HEK293 (cell line): ENCODE measurements around the gene NRTN.

Experiments
- SP2 ChIP-seq: fragments of 450-650 bp; formaldehyde crosslinking; IDR thresholded peaks from 2 replicates; pipeline ENCODE4 v1.5.1; 2016; ENCODE audit warnings: missing biosample characterization, missing genetic modification characterization
- ZBTB7A ChIP-seq: fragments of 450-650 bp; formaldehyde crosslinking; IDR thresholded peaks from 2 replicates; pipeline ENCODE4 v1.5.1; 2016; ENCODE audit warnings: low read depth, missing biosample characterization, missing genetic modification characterization
- ZNF394 ChIP-seq: fragments of 450-650 bp; formaldehyde crosslinking; IDR thresholded peaks from 2 replicates; pipeline ENCODE4 v1.5.1; 2016; ENCODE audit warnings: missing biosample characterization, missing genetic modification characterization, mild to moderate bottlenecking, moderate library complexity, borderline replicate concordance
- TF ChIP-seq, protein P1 (sequence below): fragments of 450-650 bp; formaldehyde crosslinking; IDR thresholded peaks from 2 replicates; pipeline ENCODE4 v1.5.1; 2016; ENCODE audit warnings: missing biosample characterization, missing genetic modification characterization

DNA sequence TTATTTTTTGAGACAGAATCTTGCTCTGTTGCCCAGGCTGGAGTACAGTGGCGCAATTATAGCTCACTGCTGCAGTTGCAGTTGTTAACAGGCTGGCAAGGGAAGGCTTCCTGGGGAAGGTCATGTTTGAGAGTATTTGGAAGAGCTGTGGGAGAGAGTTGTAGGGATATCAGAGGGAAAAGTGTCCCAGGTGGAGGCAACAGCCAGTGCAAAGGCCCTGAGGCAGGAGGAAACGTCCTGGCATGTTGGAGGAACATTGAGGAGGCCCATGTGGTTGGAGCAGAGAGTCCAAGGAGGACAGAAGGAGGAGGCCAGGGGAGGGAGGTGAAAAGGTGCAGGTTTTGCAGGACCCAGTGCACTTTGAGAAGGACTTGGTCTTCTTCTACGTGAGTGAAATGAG is 11.7 kb upstream of the NRTN start:
- TF ChIP-seq, protein P1, sequence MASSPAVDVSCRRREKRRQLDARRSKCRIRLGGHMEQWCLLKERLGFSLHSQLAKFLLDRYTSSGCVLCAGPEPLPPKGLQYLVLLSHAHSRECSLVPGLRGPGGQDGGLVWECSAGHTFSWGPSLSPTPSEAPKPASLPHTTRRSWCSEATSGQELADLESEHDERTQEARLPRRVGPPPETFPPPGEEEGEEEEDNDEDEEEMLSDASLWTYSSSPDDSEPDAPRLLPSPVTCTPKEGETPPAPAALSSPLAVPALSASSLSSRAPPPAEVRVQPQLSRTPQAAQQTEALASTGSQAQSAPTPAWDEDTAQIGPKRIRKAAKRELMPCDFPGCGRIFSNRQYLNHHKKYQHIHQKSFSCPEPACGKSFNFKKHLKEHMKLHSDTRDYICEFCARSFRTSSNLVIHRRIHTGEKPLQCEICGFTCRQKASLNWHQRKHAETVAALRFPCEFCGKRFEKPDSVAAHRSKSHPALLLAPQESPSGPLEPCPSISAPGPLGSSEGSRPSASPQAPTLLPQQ (tag by site-specific recombination) = no peak
- TF ChIP-seq ZNF394 (tag by site-specific recombination) = no peak
- no peak for TF ChIP-seq SP2 (tag by site-specific recombination)
- no peak for TF ChIP-seq ZBTB7A (tag by site-specific recombination)
